HG03565 (cell line): Measurements from ENCODE around the gene RSPRY1.

Experiments
- ATAC-seq: cut with Tn5 transposase; IDR thresholded peaks from one replicate; pipeline ENCODE4 v1.9.1; 2021; ENCODE audit warnings: mild to moderate bottlenecking, moderate library complexity; ENCODE audit not compliant: unreplicated experiment

RSPRY1 gene

GRCh38 chr16:57152096-57153093 lies 33.7 kb upstream of the RSPRY1 start:
- ATAC-seq = no peak

GRCh38 chr16:57153841-57154240 lies 32.3 kb upstream of the RSPRY1 start:
- no peak for ATAC-seq

GRCh38 chr16:57155702-57156350 lies 30.3 kb upstream of the RSPRY1 start:
- no peak for ATAC-seq

GRCh38 chr16:57156351-57156703 lies 29.8 kb upstream of the RSPRY1 start:
- ATAC-seq = no peak

- ATAC-seq = no peak
Observed at GRCh38 chr16:57157533-57157932, 28.6 kb upstream of the RSPRY1 start.

- ATAC-seq = no peak
Observed at GRCh38 chr16:57159447-57159846, 26.7 kb upstream of the RSPRY1 start.

- no peak for ATAC-seq
Observed at GRCh38 chr16:57163842-57164241, 22.3 kb upstream of the RSPRY1 start.

GRCh38 chr16:57165483-57165882 lies 20.6 kb upstream of the RSPRY1 start:
- no peak for ATAC-seq

- ATAC-seq = no peak
Observed at GRCh38 chr16:57165938-57166337, 20.2 kb upstream of the RSPRY1 start.

- no peak for ATAC-seq
Observed at GRCh38 chr16:57166451-57166850, 19.7 kb upstream of the RSPRY1 start.

- ATAC-seq = no peak
Observed at GRCh38 chr16:57166951-57167350, 19.2 kb upstream of the RSPRY1 start.

- ATAC-seq = no peak
Observed at GRCh38 chr16:57167538-57167937, 18.6 kb upstream of the RSPRY1 start.

GRCh38 chr16:57167953-57168352 lies 18.2 kb upstream of the RSPRY1 start:
- no peak for ATAC-seq

- ATAC-seq = no peak
Observed at GRCh38 chr16:57169327-57169726, 16.8 kb upstream of the RSPRY1 start.

- no peak for ATAC-seq
Observed at GRCh38 chr16:57172721-57173290, 13.3 kb upstream of the RSPRY1 start.

GRCh38 chr16:57175896-57176295 lies 10.2 kb upstream of the RSPRY1 start:
- ATAC-seq = no peak

- no peak for ATAC-seq
Observed at GRCh38 chr16:57178196-57178595, 7.9 kb upstream of the RSPRY1 start.

- no peak for ATAC-seq
Observed at GRCh38 chr16:57178793-57179212, 7.3 kb upstream of the RSPRY1 start.

- no peak for ATAC-seq
Observed at GRCh38 chr16:57179215-57179828, 6.8 kb upstream of the RSPRY1 start.

- no peak for ATAC-seq
Observed at GRCh38 chr16:57184113-57184512, 2.0 kb upstream of the RSPRY1 start.

GRCh38 chr16:57184887-57185445 lies 1.2 kb upstream of the RSPRY1 start:
- ATAC-seq = no peak
